ENCODE measurements around the gene C1QTNF12.

The C1QTNF12 gene

GRCh38 chr1:1213345-1214265, 32.9 kb downstream of the C1QTNF12 start, which contains the start of gene TNFRSF4:
Gene TNFRSF4 (minus strand): TSS chr1:1214153. CDS start chr1:1214127, 26 bp downstream.
- DNase-seq (ENCODE audit: low read depth in 3 of 3) = peak in 1 of 3 experiments; percentile 68

- peak in 1 of 3 experiments; percentile 50 for DNase-seq (ENCODE audit: low read depth in 3 of 3)
These were observed 33.7 kb downstream of the C1QTNF12 start for GRCh38 chr1:1212780-1213344.

- DNase-seq (ENCODE audit: low read depth in 3 of 3) = no peak
These were observed 34.7 kb downstream of the C1QTNF12 start for GRCh38 chr1:1211541-1212441.

GRCh38 chr1:1210726-1211540, 35.6 kb downstream of the C1QTNF12 start:
- no peak for DNase-seq (ENCODE audit: low read depth in 3 of 3)

GRCh38 chr1:1208713-1209433, 37.6 kb downstream of the C1QTNF12 start:
- peak in 1 of 3 experiments; percentile 73 for DNase-seq (ENCODE audit: low read depth in 3 of 3)

- no peak for DNase-seq (ENCODE audit: low read depth in 3 of 3)
These were observed 39.0 kb downstream of the C1QTNF12 start for GRCh38 chr1:1207571-1207892.

- no peak for DNase-seq (ENCODE audit: low read depth in 3 of 3)
These were observed 39.5 kb downstream of the C1QTNF12 start for GRCh38 chr1:1206966-1207531.

- peak in 1 of 3 experiments; percentile 62 for DNase-seq (ENCODE audit: low read depth in 3 of 3)
These were observed 40.1 kb downstream of the C1QTNF12 start, which contains the start of gene TNFRSF18 for GRCh38 chr1:1206376-1206965. Gene TNFRSF18 (minus strand): TSS chr1:1206592. CDS start chr1:1206571, 21 bp downstream.

GRCh38 chr1:1205769-1206375, 40.6 kb downstream of the C1QTNF12 start:
- DNase-seq (ENCODE audit: low read depth in 3 of 3) = no peak

- DNase-seq (ENCODE audit: low read depth in 3 of 3) = no peak
These were observed 41.3 kb downstream of the C1QTNF12 start for GRCh38 chr1:1204998-1205768.

GRCh38 chr1:1204425-1204920, 42.0 kb downstream of the C1QTNF12 start:
- DNase-seq (ENCODE audit: low read depth in 3 of 3) = no peak

- DNase-seq (ENCODE audit: low read depth in 3 of 3) = no peak
These were observed 42.7 kb downstream of the C1QTNF12 start for GRCh38 chr1:1203561-1204424.

GRCh38 chr1:1202831-1203560, 43.5 kb downstream of the C1QTNF12 start:
- DNase-seq (ENCODE audit: low read depth in 3 of 3) = no peak

- DNase-seq (ENCODE audit: low read depth in 3 of 3) = peak; percentile 81 to 88 (median 83)
These were observed 45.4 kb downstream of the C1QTNF12 start for GRCh38 chr1:1200876-1201810.
